Mesodermal cell (in vitro differentiated cells): ENCODE data around the gene NLRC3.

ENCODE experiments used
- H3K27ac ChIP-seq: 2 replicates; pipeline ENCODE4 v1.7.0; 2013; ENCODE audit warnings: mild to moderate bottlenecking, low read depth, low read length, moderate library complexity; ENCODE audit not compliant: severe bottlenecking
- H3K36me3 ChIP-seq: 2 replicates; pipeline ENCODE4 v1.7.1; 2013; ENCODE audit warnings: mild to moderate bottlenecking, low read length, moderate library complexity; ENCODE audit not compliant: control insufficient read depth, insufficient read depth
- H3K4me1 ChIP-seq: one replicate; pipeline ENCODE4 v1.7.1; 2013; ENCODE audit warnings: mild to moderate bottlenecking, low read length; ENCODE audit not compliant: insufficient read depth, control insufficient read depth, poor library complexity, severe bottlenecking
- H3K4me3 ChIP-seq: 2 replicates; pipeline ENCODE4 v1.7.0; 2013; ENCODE audit warnings: low read length, control low read depth, mild to moderate bottlenecking; ENCODE audit not compliant: insufficient read depth, poor library complexity, severe bottlenecking; ENCODE audit errors: extremely low read depth
- H3K9me3 ChIP-seq: 2 replicates; pipeline ENCODE4 v1.7.1; 2013; ENCODE audit warnings: mild to moderate bottlenecking, low read length, moderate library complexity; ENCODE audit not compliant: control insufficient read depth
- WGBS, 2 experiments: methylation state at CpG; one replicate each; pipeline ENCODE4 v1.1.5; 2013; ENCODE audit warnings: missing lambda C conversion rate in 2 of 2; ENCODE audit not compliant: insufficient coverage in 2 of 2; 5-methylcytosine and 5-hydroxymethylcytosine counted together

The NLRC3 gene

GRCh38 chr16:3579776-3580175 lies 2.6 kb upstream of the NLRC3 start:
- H3K27ac ChIP-seq = no peak overlapping the region
- H3K4me3 ChIP-seq = no peak overlapping the region
- 96 to 97% methylated on average over 7 of the region's 7 CpGs for WGBS, 2 experiments
- H3K36me3 ChIP-seq = peaks cover 24% of the 10 kb centered on the region
- H3K4me1 ChIP-seq = peaks cover 6% of the 10 kb centered on the region
- no peaks in the 10 kb centered on the region for H3K9me3 ChIP-seq

GRCh38 chr16:3578610-3579551 lies 1.7 kb upstream of the NLRC3 start:
- Histone ChIP-seq H3K27ac (peak overlapping the region; percentile 10), H3K9me3 (no peaks in the 10 kb centered on the region), H3K4me3 (no peak overlapping the region), H3K36me3 (peaks cover 18% of the 10 kb centered on the region), H3K4me1 (peaks cover 6% of the 10 kb centered on the region)
- WGBS, 2 experiments = 81 to 82% methylated on average over 10 to 17 of the region's 20 CpGs

DNA sequence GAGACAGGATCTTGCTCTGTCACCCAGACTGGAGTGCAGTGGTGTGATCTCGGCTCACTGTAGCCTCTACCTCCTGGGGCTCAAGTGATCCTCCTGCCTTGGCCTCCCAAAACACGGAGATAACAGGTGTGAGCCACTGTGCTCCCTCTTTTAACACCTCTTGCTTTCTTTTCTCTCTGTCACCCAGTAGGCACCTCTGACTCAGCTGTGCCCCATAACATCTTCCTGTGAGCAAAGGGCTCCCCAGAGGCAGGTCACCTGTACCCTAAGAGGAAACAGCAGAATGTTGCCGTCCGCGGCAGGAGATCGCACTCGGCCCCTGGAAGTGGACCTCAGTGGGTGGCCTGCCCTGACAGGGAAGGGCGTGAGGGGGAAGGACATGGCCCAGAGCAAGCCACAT lies 918 bp upstream of the NLRC3 start:
- Histone ChIP-seq H3K27ac (no peak overlapping the region), H3K4me3 (no peak overlapping the region), H3K4me1 (peaks cover 6% of the 10 kb centered on the region), H3K36me3 (peaks cover 18% of the 10 kb centered on the region), H3K9me3 (no peaks in the 10 kb centered on the region)
- WGBS, 2 experiments = 97 to 98% methylated on average over 8 of the region's 8 CpGs

DNA sequence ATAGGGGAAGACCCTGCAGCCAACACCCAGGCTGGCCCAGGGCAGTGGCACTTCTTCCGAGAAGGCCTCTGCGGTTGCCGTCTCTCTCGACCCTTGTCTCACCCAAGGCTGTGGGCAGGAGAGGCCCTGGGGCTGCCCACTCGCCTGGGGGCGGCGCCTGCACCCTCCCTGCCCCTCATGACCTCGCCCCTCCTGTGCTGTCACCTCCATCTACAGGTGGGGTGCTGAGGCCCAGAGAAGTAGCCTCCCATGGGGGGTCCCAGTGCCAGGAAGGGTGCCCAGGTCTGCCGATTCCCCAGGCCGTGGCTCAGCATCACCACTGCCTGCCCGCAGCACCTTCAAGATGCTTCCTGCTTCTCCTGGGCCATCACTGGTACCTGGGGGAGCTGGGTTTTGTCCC lies 992 bp downstream of the NLRC3 start:
- 96 to 100% methylated on average over 8 to 11 of the region's 11 CpGs for WGBS, 2 experiments

GRCh38 chr16:3575491-3575890 lies 1.7 kb downstream of the NLRC3 start:
- Histone ChIP-seq H3K9me3 (peaks cover 5% of the 10 kb centered on the region), H3K4me1 (peaks cover 6% of the 10 kb centered on the region), H3K36me3 (no peaks in the 10 kb centered on the region), H3K4me3 (no peak overlapping the region), H3K27ac (no peak overlapping the region)
- WGBS, 2 experiments = 88 to 89% methylated on average over 13 of the region's 13 CpGs

More for the DNA sequence above, 992 bp downstream of the NLRC3 start:
- Histone ChIP-seq H3K4me3 (no peak overlapping the region), H3K9me3 (no peaks in the 10 kb centered on the region), H3K27ac (no peak overlapping the region), H3K36me3 (peaks cover 5% of the 10 kb centered on the region), H3K4me1 (peaks cover 6% of the 10 kb centered on the region)

DNA sequence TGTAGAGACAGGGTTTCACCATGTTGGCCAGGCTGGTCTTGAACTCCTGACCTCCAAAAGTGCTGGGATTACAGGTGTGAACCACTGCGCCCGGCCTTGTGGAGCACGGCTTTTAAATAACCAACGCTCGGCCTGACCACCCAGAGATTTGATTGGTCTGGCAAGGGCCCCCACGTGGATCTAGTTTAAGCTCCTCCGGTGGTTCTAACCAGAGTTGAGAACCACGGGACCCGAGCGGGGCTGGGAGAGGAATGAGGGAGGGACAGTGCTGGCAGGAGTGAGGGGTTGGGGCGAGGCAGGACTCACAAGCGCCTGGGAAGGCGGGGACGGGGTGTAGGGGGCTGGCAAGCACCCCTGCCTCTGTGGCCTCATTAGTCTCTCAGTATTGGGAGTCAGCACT lies 3.0 kb downstream of the NLRC3 start:
- Histone ChIP-seq H3K4me3 (no peak overlapping the region), H3K4me1 (peaks cover under 1% of the 10 kb centered on the region), H3K36me3 (no peaks in the 10 kb centered on the region), H3K9me3 (peaks cover 10% of the 10 kb centered on the region), H3K27ac (no peak overlapping the region)
- WGBS, 2 experiments = 94 to 96% methylated on average over 13 to 14 of the region's 14 CpGs

DNA sequence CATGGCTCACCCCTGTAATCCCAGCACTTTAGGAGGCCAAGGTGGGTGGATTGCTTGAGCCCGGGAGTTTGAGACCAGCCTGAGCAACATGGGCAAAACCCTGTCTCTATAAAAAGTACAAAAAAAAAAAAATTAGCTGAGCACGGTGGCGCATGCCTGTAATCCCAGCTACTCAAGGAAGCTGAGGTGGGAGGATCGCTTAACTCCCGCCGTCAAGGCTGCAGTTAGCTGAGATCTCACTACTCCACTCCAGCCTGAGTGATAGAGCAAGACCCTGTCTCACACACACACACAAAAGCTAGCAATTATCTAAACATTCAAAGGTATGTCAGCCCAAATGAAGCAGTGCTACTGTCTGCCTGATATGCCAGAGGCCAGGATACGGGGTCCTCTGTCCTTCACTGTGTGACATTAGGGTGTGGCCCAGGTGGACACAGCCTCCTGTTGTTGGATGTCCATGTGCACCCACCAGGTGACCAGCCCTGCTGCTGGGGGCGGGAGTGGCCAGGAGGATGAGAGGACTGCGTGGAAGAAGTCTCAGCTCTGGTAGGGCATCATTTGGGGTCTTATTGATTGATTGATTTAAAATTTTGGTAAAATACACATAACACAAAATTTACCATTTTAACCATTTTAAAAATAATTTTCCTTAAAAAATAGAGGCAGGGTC lies 3.9 kb downstream of the NLRC3 start:
- WGBS, 2 experiments = 91 to 95% methylated on average over 6 to 8 of the region's 9 CpGs
- Histone ChIP-seq H3K4me3 (no peak overlapping the region), H3K4me1 (no peaks in the 10 kb centered on the region), H3K9me3 (peaks cover 10% of the 10 kb centered on the region), H3K36me3 (no peaks in the 10 kb centered on the region), H3K27ac (no peak overlapping the region)

DNA sequence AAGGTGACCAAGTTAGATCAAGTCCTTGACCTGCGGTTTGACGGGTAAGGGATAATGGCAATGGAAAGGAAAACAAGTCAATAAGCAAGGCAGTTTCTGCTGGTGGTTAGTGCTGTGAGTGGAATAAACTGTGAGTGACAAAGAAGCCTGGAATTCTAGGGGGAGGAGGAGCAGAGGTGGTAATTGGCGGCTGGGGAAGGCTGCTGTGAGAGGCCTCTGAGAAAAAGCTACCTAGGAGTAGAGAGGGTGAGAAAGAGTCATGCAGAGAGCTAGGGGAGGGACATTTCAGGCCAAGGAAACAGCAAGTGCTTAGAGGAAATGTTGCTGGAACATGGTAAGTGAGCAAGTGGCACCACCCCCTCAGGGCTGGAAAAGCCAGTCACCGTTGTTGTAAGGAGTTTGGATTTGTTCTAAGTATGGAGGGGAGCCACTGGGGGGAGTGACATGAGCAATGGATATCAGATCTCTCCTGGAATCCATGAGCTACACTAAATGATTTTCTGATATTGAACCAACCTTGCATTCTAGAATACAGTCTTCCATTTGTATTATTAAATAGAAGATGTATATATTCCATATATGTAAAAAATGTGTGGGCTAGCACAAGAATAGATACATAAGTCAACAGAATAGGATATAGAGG lies 6.7 kb downstream of the NLRC3 start:
- peaks cover 10% of the 10 kb centered on the region for H3K9me3 ChIP-seq
- no peak overlapping the region for H3K27ac ChIP-seq
- no peaks in the 10 kb centered on the region for H3K4me1 ChIP-seq
- WGBS, 2 experiments = 49 to 73% methylated on average over 4 of the region's 4 CpGs
- H3K4me3 ChIP-seq = no peak overlapping the region
- no peaks in the 10 kb centered on the region for H3K36me3 ChIP-seq

DNA sequence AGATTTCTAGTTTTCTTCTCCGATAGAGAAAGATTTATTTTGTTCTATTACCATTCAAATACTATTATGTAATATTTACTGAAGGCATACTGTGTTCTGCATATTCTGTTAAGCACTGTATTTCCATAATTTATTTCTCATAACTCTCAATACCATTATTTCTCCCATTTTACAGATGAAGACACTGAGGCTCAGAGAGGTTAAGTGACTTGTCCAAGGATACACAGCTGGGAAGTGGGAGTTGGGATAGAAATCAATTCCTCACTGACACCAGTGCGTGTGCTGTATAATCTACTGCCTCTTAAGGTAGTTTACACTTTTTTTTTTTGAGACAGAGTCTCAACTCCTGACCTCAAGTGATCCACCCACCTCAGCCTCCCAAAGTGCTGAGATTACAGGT lies 7.4 kb downstream of the NLRC3 start:
- WGBS, 2 experiments = 100% methylated on average over 1 of the region's 2 CpGs; no CpG with 5 or more reads in 1 of the 2 experiments
- no peak overlapping the region for H3K4me3 ChIP-seq

DNA sequence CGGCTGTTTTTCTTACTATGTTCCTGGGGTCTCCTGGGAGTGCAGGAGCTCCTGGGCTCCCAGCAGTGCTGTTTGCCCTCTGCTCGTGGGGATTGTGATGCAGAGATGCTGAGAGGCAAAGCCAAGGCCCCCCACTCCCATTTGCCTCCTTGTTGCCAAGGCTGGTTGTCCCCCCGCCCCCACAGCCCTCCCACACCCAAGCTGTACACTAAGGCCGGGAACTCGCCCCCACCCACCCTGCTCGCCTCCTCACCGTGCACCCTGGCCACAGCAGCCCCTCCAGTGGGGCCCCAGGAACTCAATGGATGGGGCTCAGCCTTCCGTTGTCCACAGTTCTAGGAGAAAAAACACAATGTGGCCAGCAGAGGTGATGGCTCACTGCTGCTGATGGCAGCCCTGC lies 10.2 kb downstream of the NLRC3 start:
- Histone ChIP-seq H3K9me3 (peaks cover 10% of the 10 kb centered on the region), H3K4me1 (no peaks in the 10 kb centered on the region), H3K27ac (no peak overlapping the region), H3K4me3 (no peak overlapping the region), H3K36me3 (no peaks in the 10 kb centered on the region)
- WGBS, 2 experiments = 65 to 83% methylated on average over 3 to 7 of the region's 8 CpGs

More for the DNA sequence above, 7.4 kb downstream of the NLRC3 start:
- H3K27ac ChIP-seq = no peak overlapping the region
- peaks cover 10% of the 10 kb centered on the region for H3K9me3 ChIP-seq
- H3K4me1 ChIP-seq = no peaks in the 10 kb centered on the region
- H3K36me3 ChIP-seq = no peaks in the 10 kb centered on the region
